GM04504 (cell line): ENCODE data around the gene FLT3LG.

Source experiments
- DNase-seq: peaks from one replicate; pipeline ENCODE4 v3.0.0-alpha.2; 2012; ENCODE audit warnings: low read depth

Gene FLT3LG

GRCh38 chr19:49518033-49518432 lies 44.0 kb downstream of the FLT3LG start:
- DNase-seq, result no peak

- no peak for DNase-seq
Measured at GRCh38 chr19:49520705-49521319, 46.8 kb downstream of the FLT3LG start.

GRCh38 chr19:49524812-49525455 lies 50.9 kb downstream of the FLT3LG start:
- DNase-seq, result no peak

GRCh38 chr19:49528211-49528771 lies 54.3 kb downstream of the FLT3LG start:
- DNase-seq, result peak; percentile 40

GRCh38 chr19:49530708-49531107 lies 56.7 kb downstream of the FLT3LG start:
- no peak for DNase-seq

GRCh38 chr19:49533551-49534488 lies 59.8 kb downstream of the FLT3LG start:
- no peak for DNase-seq

GRCh38 chr19:49534632-49535385 lies 60.8 kb downstream of the FLT3LG start:
- no peak for DNase-seq
